Large intestine (tissue), 12 donors: ENCODE results near the gene PGAP2. TPM values are rescaled to one million over a fixed set of nuclear protein-coding genes. Genes with fewer than 3 reads are reported as not detected.
"Not testable (repeated sequence)": the region's sequence is repeated elsewhere in the genome, so short reads cannot be mapped to it uniquely, and the experiment has no call there.

Experiments used
- DNase-seq, 2 donors: peaks; one replicate each; pipeline versions ENCODE4 v3.0.0 to v3.0.0-alpha.2; 2013
- H3K27ac ChIP-seq: one replicate; pipeline ENCODE4 v1.5.1; 2013; ENCODE audit warnings: low read length
- H3K27me3 ChIP-seq: 2 replicates; pipeline ENCODE4 v1.6.1; 2013; ENCODE audit warnings: low read length; ENCODE audit not compliant: control insufficient read depth, insufficient read depth
- H3K36me3 ChIP-seq: 2 replicates; pipeline ENCODE4 v1.6.1; 2013; ENCODE audit warnings: low read length; ENCODE audit not compliant: control insufficient read depth, insufficient read depth
- H3K4me1 ChIP-seq: one replicate; pipeline ENCODE4 v1.6.1; 2013; ENCODE audit warnings: low read length; ENCODE audit not compliant: control insufficient read depth, insufficient read depth
- H3K4me3 ChIP-seq: one replicate; pipeline ENCODE4 v1.5.1; 2013; ENCODE audit warnings: low read length
- H3K9me3 ChIP-seq: one replicate; pipeline ENCODE4 v1.6.1; 2013; ENCODE audit warnings: mild to moderate bottlenecking, low read depth, low read length, moderate library complexity; ENCODE audit not compliant: control insufficient read depth
- WGBS: methylation state at CpG from one replicate; pipeline ENCODE4 v1.1.5; 2013; ENCODE audit warnings: low lambda C conversion rate; ENCODE audit not compliant: insufficient coverage; 5-methylcytosine and 5-hydroxymethylcytosine counted together
- long read RNA-seq, 11 donors: transcript quantifications; one replicate each; lab custom pipeline, GENCODE V29; 2026
- polyA plus RNA-seq: library from polyadenylated mRNA; unstranded; fragments of 120-200 nt; gene quantifications from one replicate; pipeline ENCODE4 v1.2.1, GENCODE V29; 2013

Gene PGAP2
- polyA plus RNA-seq: 144 TPM
- long read RNA-seq, donor 1, transcript PGAP2-215 (6 exons, 798 nt): major isoform, 5 of 20 reads
- long read RNA-seq, donor 1, partial matches to known transcripts: 5 of 20 reads
- long read RNA-seq, donor 1, other reads (novel, unspliced or antisense): 0 of 20 reads
- long read RNA-seq, donor 2, transcript PGAP2-207 (6 exons, 931 nt): major isoform, 7 of 39 reads
- long read RNA-seq, donor 2, transcript PGAP2-232 (2 exons, 1,106 nt): minor isoform, 5 of 39 reads
- long read RNA-seq, donor 2, partial matches to known transcripts: 8 of 39 reads
- long read RNA-seq, donor 2, other reads (novel, unspliced or antisense): 11 of 39 reads
- long read RNA-seq, donor 3: 0 reads
- long read RNA-seq, donor 4, partial matches to known transcripts: 0 of 4 reads
- long read RNA-seq, donor 4, other reads (novel, unspliced or antisense): 0 of 4 reads
- long read RNA-seq, donor 5, partial matches to known transcripts: 0 of 5 reads
- long read RNA-seq, donor 5, other reads (novel, unspliced or antisense): 0 of 5 reads
- long read RNA-seq, donor 6, transcript PGAP2-207 (6 exons, 931 nt): major isoform, 7 of 91 reads
- long read RNA-seq, donor 6, partial matches to known transcripts: 65 of 91 reads
- long read RNA-seq, donor 6, other reads (novel, unspliced or antisense): 10 of 91 reads
- long read RNA-seq, donor 7, partial matches to known transcripts: 0 of 8 reads
- long read RNA-seq, donor 7, other reads (novel, unspliced or antisense): 0 of 8 reads
- long read RNA-seq, donor 8, transcript PGAP2-215 (6 exons, 798 nt): major isoform, 6 of 73 reads
- long read RNA-seq, donor 8, partial matches to known transcripts: 51 of 73 reads
- long read RNA-seq, donor 8, other reads (novel, unspliced or antisense): 0 of 73 reads
- long read RNA-seq, donor 9, partial matches to known transcripts: 33 of 45 reads
- long read RNA-seq, donor 9, other reads (novel, unspliced or antisense): 0 of 45 reads
- long read RNA-seq, donor 10, transcript PGAP2-207 (6 exons, 931 nt): major isoform, 6 of 68 reads
- long read RNA-seq, donor 10, transcript PGAP2-232 (2 exons, 1,106 nt): minor isoform, 5 of 68 reads
- long read RNA-seq, donor 10, partial matches to known transcripts: 49 of 68 reads
- long read RNA-seq, donor 10, other reads (novel, unspliced or antisense): 0 of 68 reads
- long read RNA-seq, donor 11, transcript PGAP2-207 (6 exons, 931 nt): major isoform, 5 of 32 reads
- long read RNA-seq, donor 11, partial matches to known transcripts: 5 of 32 reads
- long read RNA-seq, donor 11, other reads (novel, unspliced or antisense): 10 of 32 reads

DNA sequence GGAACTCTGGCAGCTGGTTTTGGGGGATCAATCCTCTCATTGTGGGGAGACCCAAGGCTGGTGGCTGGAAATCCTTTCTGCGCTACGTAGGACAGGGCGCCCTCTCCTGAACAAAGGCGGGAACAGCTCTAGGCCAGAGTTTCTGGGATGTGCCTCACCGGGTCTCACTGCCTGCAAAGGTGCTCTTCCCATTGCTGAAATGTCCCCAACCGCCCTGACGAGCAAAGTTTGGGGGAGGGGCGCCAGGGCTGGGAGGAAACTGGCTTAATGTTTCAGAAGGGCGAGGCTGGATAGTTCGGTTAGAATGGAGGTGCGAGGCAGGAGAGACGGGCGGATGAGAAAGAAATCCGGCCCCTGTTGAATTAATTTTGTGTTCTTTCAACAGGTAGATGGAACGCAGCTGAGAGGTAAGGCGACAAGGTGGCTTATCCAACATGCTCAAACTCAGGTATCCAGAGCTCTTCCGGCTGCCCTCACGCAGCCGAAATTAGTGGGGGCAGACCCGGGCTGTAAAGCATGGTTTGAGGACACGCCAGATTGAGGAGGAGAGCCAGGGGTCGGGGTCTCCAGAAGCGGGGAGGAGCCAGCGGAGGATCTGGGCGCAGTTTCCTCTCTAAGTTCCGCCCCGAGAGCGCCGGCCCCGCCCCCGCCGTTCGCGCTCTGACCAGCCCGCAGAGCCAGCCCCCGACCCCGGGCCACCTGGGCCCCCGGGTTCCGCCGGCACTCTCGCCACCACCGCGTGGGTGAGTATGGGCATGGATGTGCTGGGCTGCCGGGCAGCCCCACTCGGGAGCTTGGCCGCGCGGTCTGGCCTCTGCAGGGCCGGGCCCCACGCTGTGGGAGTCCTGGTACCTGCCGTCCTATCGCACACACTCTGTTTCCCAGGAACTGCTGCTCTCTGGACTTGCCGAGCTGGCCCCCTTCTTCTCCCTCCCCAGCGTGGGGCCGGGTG is at the start of gene PGAP2:
Gene PGAP2 (plus strand): TSS at position 652 of the 952 bp plus-strand sequence. CDS start 2,700 bp downstream, outside the sequence.
- DNase-seq: peak; percentile 65 to 88
- Histone ChIP-seq H3K27me3 (no peaks in the 10 kb centered on the region), H3K4me3 (peak within 1 kb of the TSS; percentile 73), H3K36me3 (no peaks in the 10 kb centered on the region), H3K9me3 (no peaks in the 10 kb centered on the region), H3K27ac (peak within 1 kb of the TSS; percentile 90), H3K4me1 (peaks cover 11% of the 10 kb centered on the region)
- no CpG with 5 or more reads among the region's 55 CpGs for WGBS

DNA sequence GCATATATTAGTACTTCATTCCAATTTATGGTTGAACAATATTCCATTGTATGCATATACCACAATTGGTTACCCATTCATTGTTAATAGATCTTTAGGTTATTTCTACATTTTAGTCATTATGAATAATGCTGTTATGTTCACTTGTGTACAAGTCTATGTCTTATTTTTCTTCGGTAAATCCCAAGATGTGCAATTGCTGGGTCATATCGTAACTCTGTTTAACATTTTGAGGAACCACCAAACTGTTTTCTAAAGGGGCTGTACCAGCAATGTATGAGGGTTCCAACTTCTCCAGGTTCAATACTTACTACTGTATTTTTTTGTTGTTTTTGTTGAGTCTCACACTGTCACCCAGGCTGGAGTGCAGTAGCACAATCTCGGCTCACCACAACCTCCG is 44.1 kb upstream of the PGAP2 start:
- no peaks in the 10 kb centered on the region for H3K4me1 ChIP-seq
- H3K9me3 ChIP-seq: no peaks in the 10 kb centered on the region
- no peak overlapping the region for H3K4me3 ChIP-seq
- H3K27me3 ChIP-seq: no peaks in the 10 kb centered on the region
- no peak overlapping the region for H3K27ac ChIP-seq
- 100% methylated on average over 1 of the region's 4 CpGs for WGBS
- H3K36me3 ChIP-seq: peaks cover 77% of the 10 kb centered on the region
- no peak for DNase-seq

DNA sequence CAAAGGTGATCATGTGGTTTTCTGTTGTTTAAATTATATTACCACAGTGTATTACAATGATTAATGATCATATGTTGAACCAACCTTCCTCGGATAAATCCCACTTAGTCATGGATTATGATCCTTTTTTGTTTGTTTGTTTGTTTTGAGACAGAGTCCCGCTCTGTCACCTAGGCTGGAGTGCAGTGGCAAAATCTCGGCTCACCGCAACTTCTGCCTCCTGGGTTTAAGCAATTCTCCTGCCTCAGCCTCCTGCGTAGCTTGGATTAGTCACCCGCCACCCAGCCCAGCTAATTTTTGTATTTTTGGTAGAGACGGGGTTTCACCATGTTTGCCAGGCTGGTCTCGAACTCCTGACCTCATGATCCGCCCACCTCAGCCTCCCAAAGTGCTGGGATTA is 41.5 kb upstream of the PGAP2 start:
- no CpG with 5 or more reads among the region's 9 CpGs for WGBS
- H3K27ac ChIP-seq, H3K4me3 ChIP-seq, H3K4me1 ChIP-seq, DNase-seq, H3K9me3 ChIP-seq, H3K27me3 ChIP-seq: not testable (repeated sequence)
- H3K36me3 ChIP-seq: peaks cover 81% of the 10 kb centered on the region

DNA sequence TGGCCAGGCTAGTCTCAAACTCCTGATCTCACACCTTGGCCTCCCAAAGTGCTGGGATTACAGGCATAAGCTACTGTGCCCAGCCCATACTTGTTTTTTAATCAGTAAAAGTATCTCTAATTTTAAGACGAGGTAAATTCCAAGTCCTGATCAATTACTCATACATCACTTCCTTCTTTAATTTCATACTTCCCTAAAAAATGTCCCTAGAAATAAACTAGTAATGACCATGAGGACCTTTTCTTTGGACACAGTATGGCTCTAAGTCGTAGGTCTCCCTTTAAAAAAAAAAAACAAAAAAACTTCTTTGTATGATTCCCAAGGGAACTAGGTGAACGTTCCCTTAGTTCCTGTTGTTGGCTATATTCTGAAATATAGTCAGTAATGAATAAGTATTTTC is 40.8 kb upstream of the PGAP2 start:
- Histone ChIP-seq H3K4me1 (no peaks in the 10 kb centered on the region), H3K9me3 (no peaks in the 10 kb centered on the region), H3K4me3 (no peak overlapping the region), H3K27me3 (no peaks in the 10 kb centered on the region), H3K36me3 (peaks cover 84% of the 10 kb centered on the region), H3K27ac (no peak overlapping the region)
- DNase-seq: no peak
- WGBS: 100% methylated on average over 2 of the region's 3 CpGs

DNA sequence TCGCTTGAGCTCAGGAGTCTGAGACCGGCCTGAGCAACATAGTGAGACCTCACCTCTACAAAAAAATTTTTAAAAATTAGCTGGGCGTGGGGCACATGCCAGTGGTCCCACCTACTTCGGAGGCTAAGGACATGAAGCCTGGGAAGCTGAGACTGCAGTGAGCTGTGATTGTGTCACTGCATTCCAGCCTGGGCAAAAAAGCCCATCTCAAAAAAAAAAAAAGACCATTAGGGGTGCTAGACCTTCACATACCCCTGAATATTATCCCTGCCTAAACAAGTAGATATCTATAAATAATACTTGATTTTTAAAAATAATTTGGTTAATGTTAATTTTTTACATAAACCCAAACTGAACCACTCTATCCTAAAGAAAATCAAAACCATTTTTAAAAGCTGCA is 35.2 kb upstream of the PGAP2 start:
- Histone ChIP-seq H3K4me1 (no peaks in the 10 kb centered on the region), H3K27me3 (no peaks in the 10 kb centered on the region), H3K9me3 (no peaks in the 10 kb centered on the region), H3K4me3 (no peak overlapping the region), H3K36me3 (peaks cover 81% of the 10 kb centered on the region), H3K27ac (no peak overlapping the region)
- WGBS: 100% methylated on average over 1 of the region's 4 CpGs
- DNase-seq: no peak

DNA sequence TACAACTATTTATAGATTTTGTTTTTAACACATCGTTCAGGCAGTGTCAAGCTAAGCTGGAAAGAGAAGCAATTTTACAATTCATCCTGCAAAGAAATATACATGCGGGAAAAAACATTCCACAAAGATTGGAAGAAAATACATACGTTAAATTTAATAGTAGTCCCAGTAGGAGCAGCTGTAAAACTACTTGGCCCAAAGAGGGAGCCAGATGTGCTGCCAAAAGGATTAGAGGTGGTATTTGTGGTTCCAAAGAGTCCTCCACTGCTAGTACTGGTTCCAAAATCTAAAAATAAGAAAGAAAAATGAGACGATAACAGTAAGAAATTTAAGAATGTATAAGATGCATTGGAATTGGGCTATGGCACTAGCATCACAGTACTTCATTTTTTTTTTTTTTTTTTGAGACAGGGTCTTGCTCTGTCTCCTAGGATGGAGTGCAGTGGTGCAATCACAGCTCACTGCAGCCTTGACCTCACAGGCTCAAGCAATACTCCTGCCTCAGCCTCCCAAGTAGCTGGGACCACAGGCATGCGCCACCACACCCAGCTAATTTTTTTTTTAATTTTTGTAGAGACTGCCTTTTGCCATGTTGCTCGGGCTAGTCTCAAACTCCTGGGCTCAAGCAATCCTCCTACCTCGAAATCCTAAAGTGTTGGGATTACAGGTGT is 32.5 kb upstream of the PGAP2 start:
- no peak for DNase-seq
- no peaks in the 10 kb centered on the region for H3K27me3 ChIP-seq
- no peak overlapping the region for H3K27ac ChIP-seq
- no peaks in the 10 kb centered on the region for H3K4me1 ChIP-seq
- no peaks in the 10 kb centered on the region for H3K9me3 ChIP-seq
- 100% methylated on average over 4 of the region's 7 CpGs for WGBS
- peaks cover 82% of the 10 kb centered on the region for H3K36me3 ChIP-seq
- H3K4me3 ChIP-seq: no peak overlapping the region

DNA sequence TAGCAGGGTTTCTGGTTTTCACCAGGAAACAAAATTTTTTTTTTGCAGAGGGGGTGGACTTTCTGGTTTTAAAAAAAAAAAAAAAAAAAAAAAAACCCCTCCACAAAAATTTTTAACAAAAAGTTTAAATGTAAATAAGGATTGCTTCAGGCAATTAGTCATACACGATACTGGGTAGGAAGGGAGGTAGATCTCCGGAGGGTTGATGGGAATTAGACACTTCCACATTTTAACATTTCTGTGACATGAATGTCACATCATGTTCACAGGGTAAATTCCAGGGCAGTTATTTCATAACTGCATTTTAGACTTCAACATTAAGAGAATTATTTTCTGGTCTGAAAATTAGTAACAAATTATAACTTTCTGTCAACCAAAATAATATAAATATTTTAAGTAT is 26.9 kb upstream of the PGAP2 start:
- Histone ChIP-seq H3K27ac (no peak overlapping the region), H3K4me3 (no peak overlapping the region), H3K9me3 (no peaks in the 10 kb centered on the region), H3K27me3 (no peaks in the 10 kb centered on the region), H3K4me1 (no peaks in the 10 kb centered on the region), H3K36me3 (peaks cover 40% of the 10 kb centered on the region)
- WGBS: no CpG with 5 or more reads among the region's 2 CpGs
- DNase-seq: no peak

DNA sequence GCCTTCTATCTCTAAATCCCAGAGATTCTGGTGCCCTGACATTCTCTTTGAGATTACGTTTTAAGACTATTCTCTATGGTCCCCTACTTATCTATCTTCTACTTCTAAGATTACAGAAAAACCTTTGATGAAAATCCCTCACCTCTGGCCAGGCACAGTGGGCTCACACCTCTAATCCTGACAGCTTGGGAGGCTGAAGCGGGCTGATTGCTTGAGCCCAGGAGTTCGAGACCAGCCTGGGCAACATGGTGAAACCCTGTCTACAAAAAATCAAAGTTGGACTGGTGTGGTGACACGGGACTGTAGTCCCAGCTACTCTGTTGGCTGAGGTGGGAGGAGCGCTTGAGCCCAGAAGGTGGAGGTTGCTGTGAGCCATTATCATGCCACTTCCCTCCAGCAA is 25.4 kb upstream of the PGAP2 start:
- no peaks in the 10 kb centered on the region for H3K9me3 ChIP-seq
- H3K4me1 ChIP-seq: no peaks in the 10 kb centered on the region
- no peaks in the 10 kb centered on the region for H3K27me3 ChIP-seq
- 92% methylated on average over 2 of the region's 5 CpGs for WGBS
- H3K4me3 ChIP-seq: no peak overlapping the region
- DNase-seq: no peak
- no peak overlapping the region for H3K27ac ChIP-seq
- H3K36me3 ChIP-seq: peaks cover 35% of the 10 kb centered on the region

DNA sequence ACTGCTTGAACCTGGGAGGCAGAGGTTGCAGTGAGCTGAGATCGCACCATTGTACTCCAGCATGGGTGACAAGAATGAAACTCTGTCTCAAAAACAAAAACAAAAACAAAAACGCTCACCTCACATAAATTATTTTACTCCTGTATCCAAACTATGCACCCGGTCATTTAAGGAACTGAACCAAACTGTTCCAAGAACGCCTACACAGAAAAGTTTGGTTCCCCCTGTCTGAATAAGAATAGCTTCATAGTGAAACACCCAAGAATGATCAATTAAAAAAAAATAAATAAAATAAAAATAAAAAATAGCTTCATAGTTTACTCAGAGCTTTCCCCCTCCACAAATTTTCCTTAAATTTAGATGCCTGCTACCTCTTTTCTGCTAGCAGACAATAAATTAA is 24.7 kb upstream of the PGAP2 start:
- H3K4me1 ChIP-seq: no peaks in the 10 kb centered on the region
- 100% methylated on average over 2 of the region's 4 CpGs for WGBS
- peaks cover 29% of the 10 kb centered on the region for H3K36me3 ChIP-seq
- no peaks in the 10 kb centered on the region for H3K27me3 ChIP-seq
- H3K4me3 ChIP-seq: no peak overlapping the region
- no peak for DNase-seq
- H3K9me3 ChIP-seq: no peaks in the 10 kb centered on the region
- no peak overlapping the region for H3K27ac ChIP-seq
